Fibroblast of lung (primary cell): ENCODE data around the gene SCD5.

Experiments used
- EZH2 ChIP-seq: IDR thresholded peaks from 2 replicates; pipeline ENCODE4 v1.5.1; 2012; ENCODE audit warnings: low read length, control low read depth, mild to moderate bottlenecking; ENCODE audit errors: missing control alignments
- TF ChIP-seq, protein P1 (sequence below), 2 donors: IDR thresholded peaks in 1 of 2; conservative IDR thresholded peaks in 1 of 2; 1 replicate in 1 of 2; 2 replicates in 1 of 2; pipeline ENCODE4 v1.5.1; 2011 to 2012; ENCODE audit warnings: low read length in 2 of 2, control low read depth in 1 of 2, inconsistent platforms in 1 of 2, low read depth in 1 of 2, mild to moderate bottlenecking in 1 of 2

DNA sequence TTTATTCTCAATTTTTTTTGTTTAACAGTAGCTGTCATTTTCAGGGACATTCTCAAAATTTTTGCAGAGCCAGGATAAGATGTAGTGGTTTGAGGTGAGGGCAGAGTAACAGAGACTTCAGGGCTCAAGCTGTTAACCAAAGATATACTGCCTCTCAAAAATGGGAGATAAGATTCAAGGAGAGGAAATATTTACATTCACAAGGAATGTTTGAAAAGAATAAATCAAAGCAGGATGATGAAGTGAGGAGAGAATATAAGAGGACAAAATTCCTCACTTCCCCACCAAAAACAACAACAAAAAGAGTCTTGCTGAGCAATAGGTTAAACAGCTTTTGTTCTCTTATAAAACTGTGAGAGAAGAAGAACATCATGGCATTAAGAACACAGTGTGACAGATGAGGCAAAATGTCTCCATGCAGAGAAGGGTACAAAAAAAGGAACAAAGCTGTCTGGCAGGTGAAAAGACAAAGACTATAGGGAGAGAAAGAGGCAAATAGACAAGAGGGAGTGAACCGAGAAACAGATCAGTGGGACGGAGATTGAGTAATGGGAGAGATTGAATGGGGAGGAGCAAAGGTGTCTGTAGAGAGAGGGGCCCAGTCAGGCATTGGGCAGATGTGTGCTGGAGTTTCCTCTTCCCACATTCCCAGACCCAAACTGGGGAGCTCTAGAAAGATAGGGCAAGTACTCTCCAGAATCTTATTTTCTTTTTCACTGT is 130.7 kb downstream of the SCD5 start:
- TF ChIP-seq, protein P1, sequence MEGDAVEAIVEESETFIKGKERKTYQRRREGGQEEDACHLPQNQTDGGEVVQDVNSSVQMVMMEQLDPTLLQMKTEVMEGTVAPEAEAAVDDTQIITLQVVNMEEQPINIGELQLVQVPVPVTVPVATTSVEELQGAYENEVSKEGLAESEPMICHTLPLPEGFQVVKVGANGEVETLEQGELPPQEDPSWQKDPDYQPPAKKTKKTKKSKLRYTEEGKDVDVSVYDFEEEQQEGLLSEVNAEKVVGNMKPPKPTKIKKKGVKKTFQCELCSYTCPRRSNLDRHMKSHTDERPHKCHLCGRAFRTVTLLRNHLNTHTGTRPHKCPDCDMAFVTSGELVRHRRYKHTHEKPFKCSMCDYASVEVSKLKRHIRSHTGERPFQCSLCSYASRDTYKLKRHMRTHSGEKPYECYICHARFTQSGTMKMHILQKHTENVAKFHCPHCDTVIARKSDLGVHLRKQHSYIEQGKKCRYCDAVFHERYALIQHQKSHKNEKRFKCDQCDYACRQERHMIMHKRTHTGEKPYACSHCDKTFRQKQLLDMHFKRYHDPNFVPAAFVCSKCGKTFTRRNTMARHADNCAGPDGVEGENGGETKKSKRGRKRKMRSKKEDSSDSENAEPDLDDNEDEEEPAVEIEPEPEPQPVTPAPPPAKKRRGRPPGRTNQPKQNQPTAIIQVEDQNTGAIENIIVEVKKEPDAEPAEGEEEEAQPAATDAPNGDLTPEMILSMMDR (conservative IDR thresholded peaks at IDR 0.05 in 1 of 2, IDR thresholded peaks at IDR 0.05 in 1 of 2; ENCODE audit: low read depth in 1 of 2, low read length in 2 of 2) = no peak
- TF ChIP-seq EZH2 = no peak
